Neural crest cell (in vitro differentiated cells): ENCODE results near the gene ABCB11. TPM values are rescaled to one million over a fixed set of nuclear protein-coding genes. Genes with fewer than 3 reads are reported as not detected.

Source experiments
- DNase-seq: peaks from one replicate; pipeline ENCODE4 v3.0.0; 2021; ENCODE audit warnings: low read depth, mixed read lengths, low spot score
- H3K27ac Mint-ChIP-seq: one replicate; pipeline ENCODE4 v1.8.0; 2021; ENCODE audit warnings: mild to moderate bottlenecking, mixed read lengths; ENCODE audit not compliant: unreplicated experiment
- H3K27me3 Mint-ChIP-seq: 2 replicates; pipeline ENCODE4 v1.8.0; 2021; ENCODE audit warnings: low read depth, mild to moderate bottlenecking, mixed read lengths
- H3K36me3 Mint-ChIP-seq: 2 replicates; pipeline ENCODE4 v1.8.0; 2021; ENCODE audit warnings: low read depth, mild to moderate bottlenecking, mixed read lengths
- H3K4me1 Mint-ChIP-seq: 2 replicates; pipeline ENCODE4 v1.8.0; 2021; ENCODE audit warnings: mixed read lengths
- H3K4me3 Mint-ChIP-seq: one replicate; pipeline ENCODE4 v1.8.0; 2021; ENCODE audit warnings: mild to moderate bottlenecking, mixed read lengths
- H3K9me3 Mint-ChIP-seq: 2 replicates; pipeline ENCODE4 v1.8.0; 2021; ENCODE audit warnings: mixed read lengths
- total RNA-seq: library from RNA; stranded (reverse); gene quantifications from 2 replicates; pipeline ENCODE4 v1.2.1, GENCODE V29; 2021
- TF ChIP-seq, protein P1 (sequence below): fragments of 200-600 bp; sonication (generic); conservative IDR thresholded peaks from 2 replicates; pipeline ENCODE4 v1.5.0; 2021; ENCODE audit warnings: antibody characterized with exemption, mild to moderate bottlenecking

The ABCB11 gene
- total RNA-seq, 1 donor from 2014 or later = 0.07 TPM

DNA sequence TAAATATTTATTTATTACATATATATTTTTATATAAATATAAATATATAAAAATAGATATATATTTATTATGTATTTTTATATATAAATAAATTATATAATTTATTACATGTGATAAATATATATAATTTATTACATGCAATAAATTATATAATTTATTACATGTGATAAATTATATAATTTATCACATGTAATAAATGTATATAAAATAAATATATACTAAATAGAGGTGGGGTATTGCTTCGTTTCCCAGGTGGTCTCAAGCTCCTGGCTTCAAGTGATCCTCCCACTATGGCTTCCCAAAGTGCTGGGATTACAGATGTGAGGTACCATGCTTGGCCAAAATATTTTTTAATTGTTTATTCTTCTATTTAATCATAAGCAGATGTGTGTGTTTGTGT lies 133.7 kb downstream of the ABCB11 start:
- Mint-ChIP-seq H3K9me3 (no peaks in the 10 kb centered on the region), H3K27me3 (no peaks in the 10 kb centered on the region), H3K36me3 (no peaks in the 10 kb centered on the region), H3K27ac (no peak overlapping the region), H3K4me3 (no peak overlapping the region), H3K4me1 (no peaks in the 10 kb centered on the region)
- TF ChIP-seq, protein P1, sequence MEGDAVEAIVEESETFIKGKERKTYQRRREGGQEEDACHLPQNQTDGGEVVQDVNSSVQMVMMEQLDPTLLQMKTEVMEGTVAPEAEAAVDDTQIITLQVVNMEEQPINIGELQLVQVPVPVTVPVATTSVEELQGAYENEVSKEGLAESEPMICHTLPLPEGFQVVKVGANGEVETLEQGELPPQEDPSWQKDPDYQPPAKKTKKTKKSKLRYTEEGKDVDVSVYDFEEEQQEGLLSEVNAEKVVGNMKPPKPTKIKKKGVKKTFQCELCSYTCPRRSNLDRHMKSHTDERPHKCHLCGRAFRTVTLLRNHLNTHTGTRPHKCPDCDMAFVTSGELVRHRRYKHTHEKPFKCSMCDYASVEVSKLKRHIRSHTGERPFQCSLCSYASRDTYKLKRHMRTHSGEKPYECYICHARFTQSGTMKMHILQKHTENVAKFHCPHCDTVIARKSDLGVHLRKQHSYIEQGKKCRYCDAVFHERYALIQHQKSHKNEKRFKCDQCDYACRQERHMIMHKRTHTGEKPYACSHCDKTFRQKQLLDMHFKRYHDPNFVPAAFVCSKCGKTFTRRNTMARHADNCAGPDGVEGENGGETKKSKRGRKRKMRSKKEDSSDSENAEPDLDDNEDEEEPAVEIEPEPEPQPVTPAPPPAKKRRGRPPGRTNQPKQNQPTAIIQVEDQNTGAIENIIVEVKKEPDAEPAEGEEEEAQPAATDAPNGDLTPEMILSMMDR = no peak
- no peak for DNase-seq

DNA sequence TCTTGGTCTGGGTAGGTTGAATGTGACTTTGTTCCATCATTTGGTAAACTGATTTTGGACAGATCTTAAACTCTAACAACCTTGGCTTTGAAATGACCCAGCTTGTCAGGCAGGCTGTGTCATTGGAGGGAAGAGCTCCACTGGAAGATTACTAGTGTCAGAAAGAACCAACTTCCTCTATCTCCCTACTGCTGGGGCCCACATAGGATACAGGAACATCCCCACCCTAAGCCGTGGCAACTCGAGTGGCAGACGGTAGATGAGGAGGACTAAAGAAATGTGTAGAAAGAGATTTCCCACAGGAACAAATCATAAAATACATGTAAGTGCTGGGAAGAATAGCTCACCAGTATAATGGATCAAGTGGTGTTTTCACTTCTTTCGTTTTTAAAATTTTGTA lies 134.3 kb downstream of the ABCB11 start:
- H3K4me1 Mint-ChIP-seq = no peaks in the 10 kb centered on the region
- TF ChIP-seq, protein P1 = no peak
- H3K4me3 Mint-ChIP-seq = no peak overlapping the region
- DNase-seq = no peak
- H3K36me3 Mint-ChIP-seq = no peaks in the 10 kb centered on the region
- H3K27ac Mint-ChIP-seq = no peak overlapping the region
- H3K9me3 Mint-ChIP-seq = no peaks in the 10 kb centered on the region
- H3K27me3 Mint-ChIP-seq = peaks cover 5% of the 10 kb centered on the region

GRCh38 chr2:168895771-168896170 lies 135.4 kb downstream of the ABCB11 start:
- H3K27me3 Mint-ChIP-seq = peaks cover 5% of the 10 kb centered on the region
- H3K27ac Mint-ChIP-seq = no peak overlapping the region
- no peaks in the 10 kb centered on the region for H3K36me3 Mint-ChIP-seq
- no peak overlapping the region for H3K4me3 Mint-ChIP-seq
- no peaks in the 10 kb centered on the region for H3K9me3 Mint-ChIP-seq
- DNase-seq = no peak
- peaks cover 1% of the 10 kb centered on the region for H3K4me1 Mint-ChIP-seq
- TF ChIP-seq, protein P1 = no peak

- Mint-ChIP-seq H3K9me3 (no peaks in the 10 kb centered on the region), H3K27ac (no peak overlapping the region), H3K4me1 (peaks cover 9% of the 10 kb centered on the region), H3K27me3 (peaks cover 5% of the 10 kb centered on the region), H3K4me3 (no peak overlapping the region), H3K36me3 (no peaks in the 10 kb centered on the region)
- TF ChIP-seq, protein P1 = no peak
- no peak for DNase-seq
Measured at GRCh38 chr2:168894720-168895119, 136.4 kb downstream of the ABCB11 start.

DNA sequence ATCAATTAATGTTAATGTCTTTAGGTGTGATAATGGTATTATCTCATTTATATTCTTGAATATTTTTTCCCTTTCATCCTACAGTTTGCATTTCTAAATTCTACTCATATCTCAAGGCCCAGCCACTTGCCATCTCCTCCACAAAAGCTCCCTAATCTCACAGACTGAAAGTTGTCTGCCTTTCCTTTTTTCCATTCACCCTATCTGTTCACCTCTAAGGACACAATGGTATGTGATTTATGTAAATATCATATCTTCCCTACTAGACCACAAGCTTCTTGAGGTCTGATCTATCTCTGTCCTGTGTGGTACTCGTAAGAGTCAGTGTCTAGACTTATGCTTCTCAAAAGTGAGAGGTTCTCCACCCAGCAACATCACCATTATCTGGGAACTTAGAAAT lies 137.0 kb downstream of the ABCB11 start:
- no peak for DNase-seq
- H3K27ac Mint-ChIP-seq = no peak overlapping the region
- H3K36me3 Mint-ChIP-seq = no peaks in the 10 kb centered on the region
- peaks cover 15% of the 10 kb centered on the region for H3K4me1 Mint-ChIP-seq
- H3K9me3 Mint-ChIP-seq = no peaks in the 10 kb centered on the region
- H3K4me3 Mint-ChIP-seq = no peak overlapping the region
- peaks cover 5% of the 10 kb centered on the region for H3K27me3 Mint-ChIP-seq
- TF ChIP-seq, protein P1 = no peak

DNA sequence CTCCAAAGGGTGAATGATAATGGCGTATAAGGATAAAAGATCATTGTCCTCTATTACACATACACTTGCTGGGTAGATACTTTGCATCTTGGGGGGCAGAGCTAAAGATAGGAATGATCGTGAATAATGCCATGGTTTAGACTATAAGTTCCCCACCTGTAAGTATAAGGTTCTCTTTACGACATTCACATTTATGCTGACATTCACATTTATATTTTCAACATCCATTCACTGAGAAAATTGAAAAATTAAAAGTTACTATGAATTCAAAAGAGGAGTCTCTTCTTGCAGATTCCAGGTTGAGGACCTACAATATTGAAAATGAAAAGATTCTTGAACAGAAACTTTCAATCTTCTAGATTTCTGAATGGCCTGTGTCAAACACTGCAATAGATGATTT lies 138.8 kb downstream of the ABCB11 start:
- Mint-ChIP-seq H3K27ac (no peak overlapping the region), H3K36me3 (peaks cover 5% of the 10 kb centered on the region)
- TF ChIP-seq, protein P1 = no peak

More for the DNA sequence above, 138.8 kb downstream of the ABCB11 start:
- H3K9me3 Mint-ChIP-seq = no peaks in the 10 kb centered on the region
- no peak for DNase-seq
- H3K4me3 Mint-ChIP-seq = peak overlapping the region; percentile 61
- peaks cover 21% of the 10 kb centered on the region for H3K4me1 Mint-ChIP-seq
- H3K27me3 Mint-ChIP-seq = peaks cover 5% of the 10 kb centered on the region
